Activated CD4-positive, alpha-beta T cell treated with anti-CD3 and anti-CD28 coated beads for 1 hour (primary cell): ENCODE measurements around the gene ARCN1.

ENCODE experiments used
- DNase-seq: peaks from one replicate; pipeline ENCODE4 v3.0.0-alpha.2; 2020

The ARCN1 gene

GRCh38 chr11:118640332-118641154 is 68.3 kb downstream of the ARCN1 start:
- DNase-seq: no peak

- DNase-seq: no peak
These were observed 69.3 kb downstream of the ARCN1 start for GRCh38 chr11:118641397-118642019.

DNA sequence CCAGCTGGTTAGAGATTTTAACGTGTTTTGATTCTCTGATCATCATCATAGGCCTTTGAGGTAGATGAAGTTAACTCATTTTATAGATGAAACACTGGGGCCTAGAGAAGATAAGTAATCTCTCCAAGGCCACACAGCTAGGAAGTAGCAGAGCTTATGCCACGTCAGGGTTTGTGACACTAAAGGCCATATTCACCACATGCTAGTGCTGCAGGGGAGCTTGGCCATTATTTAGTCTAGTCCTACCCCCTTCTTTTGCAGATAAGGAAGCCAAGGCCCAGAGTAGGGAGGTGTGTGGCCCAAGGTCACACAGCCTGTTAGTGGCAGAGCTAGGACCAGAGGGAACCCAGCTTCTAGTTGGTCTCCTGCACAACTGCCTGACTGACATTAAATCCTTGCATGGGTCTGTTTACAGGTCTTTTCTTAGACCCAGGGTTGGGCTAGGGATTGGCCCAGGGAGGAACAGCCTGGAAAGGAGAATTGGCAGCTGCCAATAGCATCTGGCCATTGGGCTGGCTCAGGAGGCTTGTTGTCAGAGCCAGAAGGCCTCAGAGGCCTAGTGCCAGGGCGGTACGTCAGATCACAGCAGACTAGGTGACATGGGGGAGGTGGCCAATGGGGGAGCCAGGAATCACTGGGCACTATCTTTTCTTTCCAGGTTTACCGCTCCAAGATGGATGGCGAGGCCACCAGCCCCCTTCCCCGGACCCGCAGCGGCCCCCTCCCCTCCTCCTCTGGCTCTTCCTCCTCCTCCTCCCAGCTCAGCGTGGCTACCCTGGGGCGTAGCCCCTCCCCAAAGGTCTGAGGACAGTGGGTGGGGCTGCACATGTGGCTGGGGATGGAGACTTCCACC is 71.2 kb downstream of the ARCN1 start:
- DNase-seq: no peak

DNA sequence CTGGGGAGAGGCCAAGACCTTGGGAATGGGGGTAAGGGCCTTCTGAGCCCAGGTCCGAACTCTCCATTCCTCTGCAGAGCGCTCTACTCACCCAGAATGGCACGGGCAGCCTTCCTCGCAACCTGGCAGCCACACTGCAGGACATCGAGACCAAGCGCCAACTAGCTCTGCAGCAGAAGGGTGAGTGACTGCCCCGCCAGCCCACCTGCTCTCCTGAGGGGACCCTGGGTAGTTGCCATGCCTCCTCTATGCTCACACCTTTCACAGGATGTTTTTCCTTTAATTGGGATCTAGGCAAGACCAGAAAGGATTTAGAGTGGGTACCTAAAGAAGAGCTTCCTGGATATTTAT is 71.8 kb downstream of the ARCN1 start:
- DNase-seq: no peak

GRCh38 chr11:118644496-118644895 is 72.3 kb downstream of the ARCN1 start:
- DNase-seq: no peak

GRCh38 chr11:118645066-118645715 is 73.0 kb downstream of the ARCN1 start:
- DNase-seq: no peak

- DNase-seq: no peak
These were observed 74.2 kb downstream of the ARCN1 start for GRCh38 chr11:118646393-118646792.

DNA sequence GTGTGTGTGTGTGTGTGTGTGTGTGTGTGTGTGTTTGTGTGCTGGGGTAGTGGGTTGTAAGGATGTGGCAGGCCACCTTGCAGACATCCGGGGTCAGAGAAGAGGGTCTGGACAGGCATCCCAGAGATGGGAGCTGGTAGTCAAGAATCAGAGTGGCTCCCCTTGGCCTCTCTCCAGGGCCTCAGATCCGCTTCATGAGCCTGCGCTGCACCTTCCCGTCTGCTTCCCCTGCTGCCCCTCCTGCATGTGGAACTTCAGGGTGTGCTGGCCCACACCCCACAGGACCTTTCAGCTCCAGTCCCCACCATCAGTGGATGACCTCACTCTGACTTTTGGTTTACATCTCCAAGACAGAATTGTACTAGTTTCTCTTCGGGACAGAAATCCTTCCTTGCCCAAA is 76.1 kb downstream of the ARCN1 start:
- no peak for DNase-seq

DNA sequence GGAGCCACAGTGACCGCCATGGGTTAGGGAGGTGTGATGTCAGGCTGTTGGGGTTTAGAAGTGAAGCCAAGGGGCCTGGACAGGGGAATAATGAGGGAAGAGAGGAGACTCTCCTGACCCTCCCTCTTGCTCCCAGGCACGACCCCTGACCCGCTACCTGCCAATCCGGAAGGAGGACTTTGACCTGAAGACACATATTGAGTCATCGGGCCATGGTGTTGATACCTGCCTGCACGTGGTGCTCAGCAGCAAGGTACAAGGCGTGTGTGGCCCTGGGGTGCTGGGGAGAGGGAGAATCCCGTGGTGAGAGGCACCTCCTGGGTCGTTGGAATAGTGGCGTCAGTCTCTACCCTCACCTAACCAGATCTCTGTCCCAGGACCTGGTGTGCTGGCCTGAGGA is 77.7 kb downstream of the ARCN1 start:
- no peak for DNase-seq

- no peak for DNase-seq
These were observed 78.2 kb downstream of the ARCN1 start for GRCh38 chr11:118650366-118650765.

GRCh38 chr11:118651820-118652219 is 79.6 kb downstream of the ARCN1 start:
- DNase-seq: no peak
